ENCODE data around the gene SRGAP1.
"Not testable (repeated sequence)": the region's sequence is repeated elsewhere in the genome, so short reads cannot be mapped to it uniquely, and the experiment has no call there.

Gene SRGAP1

DNA sequence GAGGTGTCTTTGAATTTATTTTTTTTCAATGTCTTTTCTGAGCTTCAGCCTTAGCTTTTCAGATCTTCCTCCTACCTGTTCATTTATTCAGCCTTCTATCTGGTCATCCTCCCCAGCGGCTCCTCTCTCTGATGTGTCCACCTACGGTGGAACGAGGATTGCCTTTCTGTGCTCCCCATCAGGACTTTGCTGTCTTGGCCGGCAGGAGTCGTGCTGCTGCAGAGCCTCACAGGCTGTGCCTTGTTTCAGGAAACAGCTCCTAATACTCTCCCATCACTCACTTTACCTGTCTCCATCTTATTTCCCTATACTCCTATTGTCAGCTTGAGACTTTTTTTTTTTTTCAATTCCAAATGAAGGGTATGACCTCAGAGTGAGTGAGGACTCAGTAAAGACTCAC, 300.7 kb downstream of the SRGAP1 start:
- no CpG with 5 or more reads among the region's 5 CpGs for WGBS (ENCODE audit: insufficient coverage, insufficient read length)
- Histone ChIP-seq H3K36me3 (ENCODE audit: control insufficient read depth, insufficient read depth, low read length) (no peaks in the 10 kb centered on the region), H3K4me3 (ENCODE audit: low read length) (no peak overlapping the region), H3K4me1 (ENCODE audit: control insufficient read depth, insufficient read depth, low read length) (no peaks in the 10 kb centered on the region), H3K9me3 (ENCODE audit: control insufficient read depth, insufficient read depth, low read length) (no peaks in the 10 kb centered on the region), H3K27ac (ENCODE audit: low read length) (no peak overlapping the region), H3K27me3 (ENCODE audit: control insufficient read depth, insufficient read depth, low read length) (no peaks in the 10 kb centered on the region)
- no peak for DNase-seq (ENCODE audit: low read depth, low spot score)

DNA sequence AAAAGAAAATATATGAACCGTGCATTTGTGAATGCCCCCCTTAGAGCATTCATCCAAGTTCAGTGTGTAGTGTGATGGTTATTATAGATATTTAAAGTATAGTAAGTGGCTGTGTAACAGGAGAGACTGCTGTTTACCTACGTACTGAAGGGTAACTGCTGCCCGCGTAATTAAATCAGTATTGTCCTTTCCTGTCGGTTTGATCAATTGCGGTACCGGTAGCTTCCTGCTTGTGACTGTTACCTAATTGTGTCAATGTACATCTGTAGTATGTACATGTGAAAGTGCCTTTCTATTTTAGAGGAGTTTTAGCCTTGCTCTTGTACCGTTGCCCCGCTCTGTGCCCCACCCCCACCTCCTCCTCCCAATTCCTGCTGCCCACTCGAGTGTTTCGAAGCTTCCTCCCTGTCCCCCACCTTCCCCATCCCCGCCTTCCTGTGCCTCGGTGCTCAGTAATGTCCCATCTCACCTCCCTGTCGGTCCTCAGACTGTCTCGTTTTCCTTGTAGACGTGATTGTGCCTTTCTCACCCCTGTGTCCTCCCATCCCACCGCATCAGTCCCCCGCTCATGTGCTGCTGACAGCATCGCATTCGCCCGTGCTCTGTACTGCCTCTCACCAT, 302.6 kb downstream of the SRGAP1 start:
- no peak for DNase-seq (ENCODE audit: low read depth, low spot score)
- H3K36me3 ChIP-seq (ENCODE audit: control insufficient read depth, insufficient read depth, low read length) = no peaks in the 10 kb centered on the region
- no peak overlapping the region for H3K4me3 ChIP-seq (ENCODE audit: low read length)
- H3K9me3 ChIP-seq (ENCODE audit: control insufficient read depth, insufficient read depth, low read length) = no peaks in the 10 kb centered on the region
- no CpG with 5 or more reads among the region's 21 CpGs for WGBS (ENCODE audit: insufficient coverage, insufficient read length)
- H3K27ac ChIP-seq (ENCODE audit: low read length) = no peak overlapping the region
- H3K4me1 ChIP-seq (ENCODE audit: control insufficient read depth, insufficient read depth, low read length) = no peaks in the 10 kb centered on the region
- H3K27me3 ChIP-seq (ENCODE audit: control insufficient read depth, insufficient read depth, low read length) = no peaks in the 10 kb centered on the region; the same call in 1 of the 2 replicates

DNA sequence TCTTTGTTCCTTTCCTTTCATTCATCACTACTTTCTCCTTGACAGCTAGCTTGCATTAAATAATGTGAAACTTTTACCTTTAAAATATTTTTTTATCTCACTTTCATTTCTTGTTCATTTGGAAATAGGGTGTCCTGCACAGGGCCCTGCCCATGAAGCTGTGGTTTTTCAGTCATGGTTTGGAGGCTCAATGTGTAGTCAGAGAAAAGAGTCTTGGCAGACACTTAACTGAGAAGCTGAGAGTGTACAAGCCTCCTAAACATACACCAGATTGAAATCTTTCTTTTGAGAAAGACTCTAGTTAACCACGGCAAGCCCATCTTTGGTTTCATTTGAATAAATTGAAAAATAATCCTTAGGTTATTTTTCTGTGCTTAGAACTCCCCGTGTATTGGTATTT, 303.4 kb downstream of the SRGAP1 start:
- Histone ChIP-seq H3K27ac (ENCODE audit: low read length) (no peak overlapping the region), H3K27me3 (ENCODE audit: control insufficient read depth, insufficient read depth, low read length) (no peaks in the 10 kb centered on the region; the same call in 1 of the 2 replicates), H3K4me1 (ENCODE audit: control insufficient read depth, insufficient read depth, low read length) (no peaks in the 10 kb centered on the region), H3K9me3 (ENCODE audit: control insufficient read depth, insufficient read depth, low read length) (no peaks in the 10 kb centered on the region), H3K36me3 (ENCODE audit: control insufficient read depth, insufficient read depth, low read length) (no peaks in the 10 kb centered on the region), H3K4me3 (ENCODE audit: low read length) (no peak overlapping the region)
- DNase-seq (ENCODE audit: low read depth, low spot score) = no peak
- no CpG with 5 or more reads among the region's 2 CpGs for WGBS (ENCODE audit: insufficient coverage, insufficient read length)

DNA sequence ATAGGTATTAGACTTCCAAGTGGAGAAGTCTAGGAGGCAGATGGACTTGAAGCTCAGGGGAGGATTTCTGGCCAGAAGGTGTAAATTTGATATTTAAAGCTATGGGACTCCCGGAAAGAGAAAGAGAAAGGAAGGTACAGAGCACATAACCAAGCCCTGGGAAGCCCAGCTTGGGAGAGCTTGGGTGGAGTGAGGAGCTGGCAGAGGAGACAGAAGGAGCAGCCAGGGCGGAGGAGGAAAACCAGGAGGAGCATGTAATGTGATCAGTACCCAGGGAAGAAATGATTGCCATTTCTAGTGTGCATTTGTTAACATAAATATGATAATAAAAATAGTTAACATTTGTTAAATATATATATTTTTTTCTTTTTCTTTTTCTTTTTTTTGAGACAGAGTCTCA, 310.2 kb downstream of the SRGAP1 start:
- H3K4me1 ChIP-seq (ENCODE audit: control insufficient read depth, insufficient read depth, low read length) = no peaks in the 10 kb centered on the region
- H3K9me3 ChIP-seq (ENCODE audit: control insufficient read depth, insufficient read depth, low read length) = no peaks in the 10 kb centered on the region
- H3K4me3 ChIP-seq (ENCODE audit: low read length) = no peak overlapping the region
- WGBS (ENCODE audit: insufficient coverage, insufficient read length) = no CpG with 5 or more reads among the region's 2 CpGs
- no peaks in the 10 kb centered on the region for H3K36me3 ChIP-seq (ENCODE audit: control insufficient read depth, insufficient read depth, low read length)
- H3K27ac ChIP-seq (ENCODE audit: low read length) = no peak overlapping the region
- no peak for DNase-seq (ENCODE audit: low read depth, low spot score)
- H3K27me3 ChIP-seq (ENCODE audit: control insufficient read depth, insufficient read depth, low read length) = no peaks in the 10 kb centered on the region; the same call in 1 of the 2 replicates

DNA sequence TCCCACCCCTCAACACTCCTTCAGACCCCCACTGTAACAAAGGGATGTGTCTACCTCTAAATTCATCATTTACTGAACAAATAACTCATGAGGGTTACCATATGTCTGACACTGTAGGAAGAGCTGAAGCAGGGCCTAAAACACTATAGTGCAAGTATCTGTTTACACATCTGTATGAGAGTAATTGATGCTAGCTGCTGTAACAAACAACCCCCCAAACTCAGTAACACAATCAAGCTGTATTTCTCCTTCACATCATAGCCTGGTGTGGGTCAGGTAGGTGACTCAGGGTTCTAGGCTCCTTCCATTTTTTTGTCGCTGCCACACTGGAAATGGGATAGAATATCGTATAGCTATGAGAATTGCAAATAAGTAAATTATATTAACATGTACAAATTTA, 312.6 kb downstream of the SRGAP1 start:
- H3K27ac ChIP-seq (ENCODE audit: low read length) = no peak overlapping the region
- H3K27me3 ChIP-seq (ENCODE audit: control insufficient read depth, insufficient read depth, low read length) = no peaks in the 10 kb centered on the region
- no peaks in the 10 kb centered on the region for H3K9me3 ChIP-seq (ENCODE audit: control insufficient read depth, insufficient read depth, low read length)
- no peaks in the 10 kb centered on the region for H3K4me1 ChIP-seq (ENCODE audit: control insufficient read depth, insufficient read depth, low read length)
- no peak for DNase-seq (ENCODE audit: low read depth, low spot score)
- no peak overlapping the region for H3K4me3 ChIP-seq (ENCODE audit: low read length)
- no peaks in the 10 kb centered on the region for H3K36me3 ChIP-seq (ENCODE audit: control insufficient read depth, insufficient read depth, low read length)
- WGBS (ENCODE audit: insufficient coverage, insufficient read length) = no CpG with 5 or more reads among the region's 2 CpGs

DNA sequence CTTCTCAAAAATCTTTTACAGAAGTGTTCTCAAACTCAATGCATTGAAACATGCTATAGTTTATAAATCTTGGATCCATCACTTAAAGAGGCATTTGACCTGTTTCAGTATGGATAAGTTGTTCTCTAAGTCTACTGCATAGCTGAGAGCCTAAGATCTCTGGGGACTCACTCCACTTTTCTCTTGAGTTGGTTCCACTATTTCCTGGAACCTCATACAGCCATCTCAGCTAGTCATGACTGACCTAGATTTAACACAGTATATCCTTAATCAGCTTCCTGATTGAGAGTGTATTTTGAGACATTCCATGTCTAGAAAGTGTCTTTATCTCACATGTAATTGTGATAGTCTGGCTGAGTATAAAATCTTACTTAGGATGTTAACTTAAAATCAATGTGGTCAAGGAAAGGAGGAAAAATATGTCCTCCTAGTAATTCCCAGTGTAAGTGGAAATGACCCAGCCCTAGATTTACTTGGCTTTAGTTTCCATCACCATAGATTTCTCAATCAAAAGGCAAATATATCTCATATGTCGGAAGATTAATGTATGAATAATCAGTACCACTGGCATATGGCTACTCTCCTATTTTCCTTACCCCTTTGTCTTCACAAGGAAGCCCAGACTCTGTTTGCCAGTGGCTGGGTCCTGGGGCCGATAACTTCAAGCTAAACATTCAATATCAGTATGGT, 315.7 kb downstream of the SRGAP1 start:
- no peaks in the 10 kb centered on the region for H3K9me3 ChIP-seq (ENCODE audit: control insufficient read depth, insufficient read depth, low read length)
- no peaks in the 10 kb centered on the region for H3K27me3 ChIP-seq (ENCODE audit: control insufficient read depth, insufficient read depth, low read length)
- H3K4me3 ChIP-seq (ENCODE audit: low read length) = no peak overlapping the region
- no peak overlapping the region for H3K27ac ChIP-seq (ENCODE audit: low read length)
- H3K4me1 ChIP-seq (ENCODE audit: control insufficient read depth, insufficient read depth, low read length) = no peaks in the 10 kb centered on the region
- no CpG with 5 or more reads among the region's 2 CpGs for WGBS (ENCODE audit: insufficient coverage, insufficient read length)
- H3K36me3 ChIP-seq (ENCODE audit: control insufficient read depth, insufficient read depth, low read length) = no peaks in the 10 kb centered on the region
- DNase-seq (ENCODE audit: low read depth, low spot score) = no peak

DNA sequence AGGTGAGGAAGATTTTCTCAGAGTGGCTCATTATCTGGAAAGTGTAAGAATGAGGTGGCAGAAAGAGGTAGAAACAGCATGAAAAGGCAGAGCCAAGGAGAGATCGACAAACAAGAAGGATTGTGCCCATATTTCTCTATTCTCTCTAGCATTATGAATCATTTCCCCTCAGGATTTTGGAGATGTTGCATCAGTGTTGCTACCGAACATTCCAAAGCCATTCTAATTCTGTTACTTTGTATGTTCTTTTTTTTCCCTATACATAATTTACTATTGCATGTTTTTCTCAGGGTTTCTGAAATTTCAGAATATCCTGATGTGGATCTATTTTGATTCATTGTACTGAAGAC, 316.2 kb downstream of the SRGAP1 start:
- H3K36me3 ChIP-seq (ENCODE audit: control insufficient read depth, insufficient read depth, low read length) = no peaks in the 10 kb centered on the region
- no peaks in the 10 kb centered on the region for H3K9me3 ChIP-seq (ENCODE audit: control insufficient read depth, insufficient read depth, low read length)
- no peak overlapping the region for H3K4me3 ChIP-seq (ENCODE audit: low read length)
- H3K27me3 ChIP-seq (ENCODE audit: control insufficient read depth, insufficient read depth, low read length) = no peaks in the 10 kb centered on the region
- H3K4me1 ChIP-seq (ENCODE audit: control insufficient read depth, insufficient read depth, low read length) = no peaks in the 10 kb centered on the region
- no peak overlapping the region for H3K27ac ChIP-seq (ENCODE audit: low read length)
- DNase-seq (ENCODE audit: low read depth, low spot score) = no peak
- WGBS (ENCODE audit: insufficient coverage, insufficient read length) = no CpG with 5 or more reads among the region's 2 CpGs

DNA sequence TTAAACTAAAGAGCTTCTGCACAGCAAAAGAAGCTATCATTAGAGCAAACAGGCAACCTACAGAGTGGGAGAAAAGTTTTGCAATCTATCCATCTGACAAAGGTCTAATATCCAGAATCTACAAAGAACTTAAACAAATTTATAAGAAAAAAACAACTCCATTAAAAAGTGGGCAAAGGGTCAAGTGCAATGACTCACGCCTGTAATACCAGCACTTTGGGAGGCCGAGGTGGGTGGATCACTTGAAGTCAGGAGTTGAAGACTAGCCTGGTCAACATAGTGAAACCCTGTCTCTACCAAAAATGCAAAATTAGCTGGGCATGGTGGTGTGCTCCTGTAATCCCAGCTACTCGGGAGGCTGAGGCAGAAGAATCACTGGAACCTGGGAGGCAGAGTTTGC, 322.1 kb downstream of the SRGAP1 start:
- not testable (repeated sequence) for H3K4me3 ChIP-seq (ENCODE audit: low read length); H3K36me3 ChIP-seq (ENCODE audit: control insufficient read depth, insufficient read depth, low read length); H3K27ac ChIP-seq (ENCODE audit: low read length); H3K4me1 ChIP-seq (ENCODE audit: control insufficient read depth, insufficient read depth, low read length); H3K27me3 ChIP-seq (ENCODE audit: control insufficient read depth, insufficient read depth, low read length); H3K9me3 ChIP-seq (ENCODE audit: control insufficient read depth, insufficient read depth, low read length); DNase-seq (ENCODE audit: low read depth, low spot score)
- no CpG with 5 or more reads among the region's 3 CpGs for WGBS (ENCODE audit: insufficient coverage, insufficient read length)

DNA sequence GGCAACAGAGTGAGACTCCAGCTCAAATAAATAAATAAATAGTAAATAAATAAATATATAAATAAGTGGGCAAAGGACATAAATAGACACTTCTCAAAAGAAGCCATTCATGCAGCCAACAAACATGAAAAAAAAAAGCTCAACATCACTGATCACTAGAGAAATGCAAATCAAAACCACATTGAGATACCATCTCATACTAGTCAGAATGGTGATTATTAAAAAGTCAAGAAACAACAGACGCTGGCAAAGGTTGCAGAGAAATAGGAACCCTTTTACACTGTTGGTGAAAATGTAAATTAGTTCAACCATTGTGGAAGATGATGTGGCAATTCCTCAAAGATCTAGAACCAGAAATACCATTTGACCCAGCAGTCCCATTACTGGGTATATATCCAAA, 322.5 kb downstream of the SRGAP1 start:
- H3K4me1 ChIP-seq (ENCODE audit: control insufficient read depth, insufficient read depth, low read length); H3K4me3 ChIP-seq (ENCODE audit: low read length); H3K27ac ChIP-seq (ENCODE audit: low read length); H3K9me3 ChIP-seq (ENCODE audit: control insufficient read depth, insufficient read depth, low read length); DNase-seq (ENCODE audit: low read depth, low spot score); H3K36me3 ChIP-seq (ENCODE audit: control insufficient read depth, insufficient read depth, low read length); H3K27me3 ChIP-seq (ENCODE audit: control insufficient read depth, insufficient read depth, low read length): not testable (repeated sequence)
- WGBS (ENCODE audit: insufficient coverage, insufficient read length) = no CpG with 5 or more reads among the region's 1 CpG

DNA sequence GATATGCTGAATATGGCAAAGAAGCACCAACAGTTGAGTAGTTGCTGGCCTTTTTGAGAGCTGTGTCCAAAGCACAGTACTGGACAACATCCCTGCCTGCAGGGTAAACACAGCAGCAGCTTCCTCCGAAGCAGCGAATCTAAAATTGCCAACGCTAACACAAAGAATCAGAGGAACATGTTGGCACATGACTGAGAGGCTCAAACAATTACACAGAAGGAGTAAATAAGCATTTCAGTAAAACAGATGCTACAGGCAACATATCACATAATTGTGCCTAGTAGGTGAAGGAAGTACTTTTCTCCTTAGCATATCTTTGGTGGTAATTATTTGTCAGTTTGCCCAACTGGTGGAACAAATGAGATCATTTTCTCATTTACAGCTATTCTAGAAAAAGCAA, 325.5 kb downstream of the SRGAP1 start:
- WGBS (ENCODE audit: insufficient coverage, insufficient read length) = no CpG with 5 or more reads among the region's 3 CpGs
- no peak overlapping the region for H3K27ac ChIP-seq (ENCODE audit: low read length)

DNA sequence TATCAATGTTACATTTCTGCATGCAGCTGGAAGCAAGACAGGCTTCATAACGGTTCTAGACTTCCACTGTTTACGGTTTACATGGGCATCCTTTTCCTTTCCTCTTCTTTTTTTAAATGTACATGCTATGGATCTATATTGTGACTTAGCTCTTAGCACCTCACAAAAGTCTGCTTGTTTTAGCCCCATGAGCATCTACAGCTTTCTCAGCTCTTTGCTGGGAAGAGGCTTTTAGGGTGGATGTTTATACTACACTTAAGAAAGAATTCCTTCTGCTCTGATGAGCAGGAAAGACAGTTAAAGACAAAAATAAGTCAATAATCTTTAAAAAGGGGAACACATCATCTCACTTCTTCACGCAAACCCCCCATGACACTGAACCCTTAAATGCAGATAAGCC, 326.2 kb downstream of the SRGAP1 start:
- Histone ChIP-seq H3K4me1 (ENCODE audit: control insufficient read depth, insufficient read depth, low read length) (peaks cover 2% of the 10 kb centered on the region; the same call in 1 of the 2 replicates), H3K9me3 (ENCODE audit: control insufficient read depth, insufficient read depth, low read length) (no peaks in the 10 kb centered on the region), H3K27ac (ENCODE audit: low read length) (no peak overlapping the region), H3K4me3 (ENCODE audit: low read length) (no peak overlapping the region), H3K36me3 (ENCODE audit: control insufficient read depth, insufficient read depth, low read length) (no peaks in the 10 kb centered on the region), H3K27me3 (ENCODE audit: control insufficient read depth, insufficient read depth, low read length) (no peaks in the 10 kb centered on the region)
- no peak for DNase-seq (ENCODE audit: low read depth, low spot score)
- WGBS (ENCODE audit: insufficient coverage, insufficient read length) = no CpG with 5 or more reads among the region's 3 CpGs

More for the DNA sequence above, 325.5 kb downstream of the SRGAP1 start:
- no peaks in the 10 kb centered on the region for H3K9me3 ChIP-seq (ENCODE audit: control insufficient read depth, insufficient read depth, low read length)
- H3K36me3 ChIP-seq (ENCODE audit: control insufficient read depth, insufficient read depth, low read length) = no peaks in the 10 kb centered on the region
- H3K27me3 ChIP-seq (ENCODE audit: control insufficient read depth, insufficient read depth, low read length) = no peaks in the 10 kb centered on the region
- no peak overlapping the region for H3K4me3 ChIP-seq (ENCODE audit: low read length)
- H3K4me1 ChIP-seq (ENCODE audit: control insufficient read depth, insufficient read depth, low read length) = peaks cover 2% of the 10 kb centered on the region; the same call in 1 of the 2 replicates
- DNase-seq (ENCODE audit: low read depth, low spot score) = no peak
